K562 (cell line): ENCODE measurements around the gene MLX. TPM values are rescaled to one million over a fixed set of nuclear protein-coding genes. Genes with fewer than 3 reads are reported as not detected.

Experiments used
- CCAR2 ChIP-seq: fragments of 200-400 bp; formaldehyde crosslinking; IDR thresholded peaks from 2 replicates; pipeline ENCODE4 v1.6.1; 2017; ENCODE audit warnings: mild to moderate bottlenecking, low read depth, low read length
- CXXC5 ChIP-seq: fragments of 250-450 bp; sonication (Bioruptor Pico); IDR thresholded peaks from 2 replicates; pipeline ENCODE4 v1.8.0; 2022; ENCODE audit warnings: inconsistent platforms, mild to moderate bottlenecking, moderate library complexity
- ETV1 ChIP-seq: fragments of 450-650 bp; conservative IDR thresholded peaks from 2 replicates; pipeline ENCODE4 v1.6.1; 2016; ENCODE audit warnings: missing genetic modification characterization, control low read depth, low read depth, missing compliant biosample characterization
- SETDB1 ChIP-seq: IDR thresholded peaks from one replicate; pipeline ENCODE4 v1.6.1; 2012; ENCODE audit warnings: low read length, control low read depth, inconsistent platforms
- ZNF707 ChIP-seq: fragments of 250-450 bp; sonication (Bioruptor Pico); conservative IDR thresholded peaks from 2 replicates; pipeline ENCODE4 v1.8.0; 2022; ENCODE audit warnings: inconsistent platforms, mild to moderate bottlenecking, moderate library complexity
- polyA plus RNA-seq, 8 experiments: library from polyadenylated mRNA; depleted of rRNA in 4 of 8; stranded (reverse) in 5 of 8; unstranded in 3 of 8; fragments of >200 nt; fragmentation: Nextera tagmentation in 2 of 8; fragmentation: Illumina TruSeq in 1 of 8; extraction: Ambion mirVana in 2 of 8; extraction: Trizol in 1 of 8; gene quantifications; 2 replicates each; pipeline versions ENCODE4 v1.2.1 to v1.2.3, GENCODE V29; 2011 to 2014; ENCODE audit warnings: inconsistent platforms in 1 of 8, missing spikeins in 1 of 8
- total RNA-seq, 7 experiments: library from RNA; depleted of rRNA in 6 of 7; stranded (reverse); fragments of >200 nt in 6 of 7; fragmentation: Illumina TruSeq in 2 of 7; extraction: Trizol in 2 of 7; gene quantifications; 2 replicates each; pipeline versions ENCODE4 v1.2.1 to v1.2.3, GENCODE V29; 2011 to 2021; ENCODE audit warnings: low replicate concordance in 1 of 7
- TF ChIP-seq, protein P1 (sequence below): fragments of 250-450 bp; sonication (Bioruptor Pico); IDR thresholded peaks from 2 replicates; pipeline ENCODE4 v1.4.0; 2020
- TF ChIP-seq, protein P2 (sequence below), 2 experiments: IDR thresholded peaks; 2 replicates each; pipeline ENCODE4 v1.6.1; 2011; ENCODE audit warnings: borderline replicate concordance in 1 of 2, control low read depth in 1 of 2, low read depth in 1 of 2, low read length in 1 of 2, mild to moderate bottlenecking in 1 of 2, mixed read lengths in 1 of 2, moderate library complexity in 1 of 2; ENCODE audit not compliant: insufficient read depth in 1 of 2, insufficient read length in 1 of 2, poor library complexity in 1 of 2, severe bottlenecking in 1 of 2; ENCODE audit errors: extremely low read depth in 1 of 2
- TF ChIP-seq, protein P3 (sequence below): fragments of 450-650 bp; formaldehyde crosslinking; IDR thresholded peaks from 2 replicates; pipeline ENCODE4 v1.4.0; 2020; ENCODE audit warnings: mild to moderate bottlenecking, moderate library complexity
- TF ChIP-seq, protein P4 (sequence below): fragments of 450-650 bp; IDR thresholded peaks from 2 replicates; pipeline ENCODE4 v1.6.1; 2017; ENCODE audit warnings: antibody characterized with exemption, mild to moderate bottlenecking
- TF ChIP-seq, protein P5 (sequence below): fragments of 450-650 bp; formaldehyde crosslinking; IDR thresholded peaks from 2 replicates; pipeline ENCODE4 v1.4.0; 2020; ENCODE audit warnings: mild to moderate bottlenecking, mixed read lengths

The MLX gene
- total and polyA plus RNA-seq, 9 of the 15 experiments (the other 6 are each of a cell fraction or from before 2014, with no cell fraction given) = 42.9 to 100 (median 58.9) TPM

DNA sequence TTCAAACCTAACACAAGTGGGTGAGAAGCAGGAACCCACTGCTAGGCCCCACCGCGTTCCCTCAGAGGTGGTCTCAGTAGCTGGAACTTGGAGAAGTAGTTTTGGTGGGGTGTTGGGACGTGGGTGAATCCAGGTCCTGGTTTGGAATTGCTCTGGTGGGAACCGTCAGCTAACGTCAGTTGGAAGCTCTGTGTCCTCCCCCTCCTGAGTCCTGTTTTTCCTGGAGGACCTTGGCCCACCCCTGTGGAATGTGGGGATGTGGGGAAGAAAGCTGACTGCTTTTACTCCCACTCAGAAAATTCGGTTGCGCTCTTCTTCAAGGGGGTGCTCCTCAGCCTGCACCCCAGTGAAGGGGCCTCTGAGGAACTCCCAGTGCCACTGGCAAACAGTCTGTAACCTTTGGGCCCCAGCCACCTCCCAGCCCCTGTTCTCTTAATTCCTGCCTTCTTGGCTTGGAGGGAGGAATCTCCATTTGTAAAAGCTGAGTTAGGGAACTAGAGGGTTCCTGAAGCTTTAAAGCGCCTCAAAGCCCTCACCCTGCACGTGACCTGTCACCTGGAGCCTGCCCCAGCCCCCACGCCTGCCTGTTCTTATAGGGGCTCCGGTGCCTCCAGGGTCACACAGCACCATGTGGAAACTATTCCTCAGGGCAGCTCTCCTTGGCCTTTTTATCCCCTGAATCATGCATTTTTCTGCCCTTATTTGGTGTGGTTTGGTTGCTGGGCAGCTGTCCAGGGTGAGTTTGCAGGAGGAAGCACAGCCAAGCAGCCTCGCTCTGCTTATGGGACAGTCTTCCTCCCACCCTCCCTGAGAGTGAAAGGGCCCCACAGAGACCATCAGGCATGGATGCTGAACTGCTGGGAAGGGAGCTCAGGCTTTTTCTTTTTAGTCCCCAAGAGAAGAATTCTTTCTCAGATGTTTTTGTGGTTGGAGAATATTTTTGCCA lies 47.1 kb upstream of the MLX start (continued):
- TF ChIP-seq, protein P1, sequence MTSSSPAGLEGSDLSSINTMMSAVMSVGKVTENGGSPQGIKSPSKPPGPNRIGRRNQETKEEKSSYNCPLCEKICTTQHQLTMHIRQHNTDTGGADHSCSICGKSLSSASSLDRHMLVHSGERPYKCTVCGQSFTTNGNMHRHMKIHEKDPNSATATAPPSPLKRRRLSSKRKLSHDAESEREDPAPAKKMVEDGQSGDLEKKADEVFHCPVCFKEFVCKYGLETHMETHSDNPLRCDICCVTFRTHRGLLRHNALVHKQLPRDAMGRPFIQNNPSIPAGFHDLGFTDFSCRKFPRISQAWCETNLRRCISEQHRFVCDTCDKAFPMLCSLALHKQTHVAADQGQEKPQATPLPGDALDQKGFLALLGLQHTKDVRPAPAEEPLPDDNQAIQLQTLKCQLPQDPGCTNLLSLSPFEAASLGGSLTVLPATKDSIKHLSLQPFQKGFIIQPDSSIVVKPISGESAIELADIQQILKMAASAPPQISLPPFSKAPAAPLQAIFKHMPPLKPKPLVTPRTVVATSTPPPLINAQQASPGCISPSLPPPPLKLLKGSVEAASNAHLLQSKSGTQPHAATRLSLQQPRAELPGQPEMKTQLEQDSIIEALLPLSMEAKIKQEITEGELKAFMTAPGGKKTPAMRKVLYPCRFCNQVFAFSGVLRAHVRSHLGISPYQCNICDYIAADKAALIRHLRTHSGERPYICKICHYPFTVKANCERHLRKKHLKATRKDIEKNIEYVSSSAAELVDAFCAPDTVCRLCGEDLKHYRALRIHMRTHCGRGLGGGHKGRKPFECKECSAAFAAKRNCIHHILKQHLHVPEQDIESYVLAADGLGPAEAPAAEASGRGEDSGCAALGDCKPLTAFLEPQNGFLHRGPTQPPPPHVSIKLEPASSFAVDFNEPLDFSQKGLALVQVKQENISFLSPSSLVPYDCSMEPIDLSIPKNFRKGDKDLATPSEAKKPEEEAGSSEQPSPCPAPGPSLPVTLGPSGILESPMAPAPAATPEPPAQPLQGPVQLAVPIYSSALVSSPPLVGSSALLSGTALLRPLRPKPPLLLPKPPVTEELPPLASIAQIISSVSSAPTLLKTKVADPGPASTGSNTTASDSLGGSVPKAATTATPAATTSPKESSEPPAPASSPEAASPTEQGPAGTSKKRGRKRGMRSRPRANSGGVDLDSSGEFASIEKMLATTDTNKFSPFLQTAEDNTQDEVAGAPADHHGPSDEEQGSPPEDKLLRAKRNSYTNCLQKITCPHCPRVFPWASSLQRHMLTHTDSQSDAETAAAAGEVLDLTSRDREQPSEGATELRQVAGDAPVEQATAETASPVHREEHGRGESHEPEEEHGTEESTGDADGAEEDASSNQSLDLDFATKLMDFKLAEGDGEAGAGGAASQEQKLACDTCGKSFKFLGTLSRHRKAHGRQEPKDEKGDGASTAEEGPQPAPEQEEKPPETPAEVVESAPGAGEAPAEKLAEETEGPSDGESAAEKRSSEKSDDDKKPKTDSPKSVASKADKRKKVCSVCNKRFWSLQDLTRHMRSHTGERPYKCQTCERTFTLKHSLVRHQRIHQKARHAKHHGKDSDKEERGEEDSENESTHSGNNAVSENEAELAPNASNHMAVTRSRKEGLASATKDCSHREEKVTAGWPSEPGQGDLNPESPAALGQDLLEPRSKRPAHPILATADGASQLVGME = no peak
- TF ChIP-seq, protein P2, sequence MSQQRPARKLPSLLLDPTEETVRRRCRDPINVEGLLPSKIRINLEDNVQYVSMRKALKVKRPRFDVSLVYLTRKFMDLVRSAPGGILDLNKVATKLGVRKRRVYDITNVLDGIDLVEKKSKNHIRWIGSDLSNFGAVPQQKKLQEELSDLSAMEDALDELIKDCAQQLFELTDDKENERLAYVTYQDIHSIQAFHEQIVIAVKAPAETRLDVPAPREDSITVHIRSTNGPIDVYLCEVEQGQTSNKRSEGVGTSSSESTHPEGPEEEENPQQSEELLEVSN (IDR thresholded peaks at IDR 0.05; ENCODE audit: borderline replicate concordance in 1 of 2, extremely low read depth in 1 of 2, insufficient read depth in 1 of 2, insufficient read length in 1 of 2, low read depth in 1 of 2, low read length in 1 of 2, poor library complexity in 1 of 2, severe bottlenecking in 1 of 2) = peak in 1 of 2 experiments; percentile 33
- TF ChIP-seq ETV1 = no peak
- TF ChIP-seq ZNF707 (CRISPR knock-in tag) = no peak
- TF ChIP-seq, protein P3, sequence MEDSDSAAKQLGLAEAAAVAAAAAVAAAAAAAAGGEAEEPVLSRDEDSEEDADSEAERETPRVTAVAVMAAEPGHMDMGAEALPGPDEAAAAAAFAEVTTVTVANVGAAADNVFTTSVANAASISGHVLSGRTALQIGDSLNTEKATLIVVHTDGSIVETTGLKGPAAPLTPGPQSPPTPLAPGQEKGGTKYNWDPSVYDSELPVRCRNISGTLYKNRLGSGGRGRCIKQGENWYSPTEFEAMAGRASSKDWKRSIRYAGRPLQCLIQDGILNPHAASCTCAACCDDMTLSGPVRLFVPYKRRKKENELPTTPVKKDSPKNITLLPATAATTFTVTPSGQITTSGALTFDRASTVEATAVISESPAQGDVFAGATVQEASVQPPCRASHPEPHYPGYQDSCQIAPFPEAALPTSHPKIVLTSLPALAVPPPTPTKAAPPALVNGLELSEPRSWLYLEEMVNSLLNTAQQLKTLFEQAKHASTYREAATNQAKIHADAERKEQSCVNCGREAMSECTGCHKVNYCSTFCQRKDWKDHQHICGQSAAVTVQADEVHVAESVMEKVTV (CRISPR knock-in tag) = no peak
- TF ChIP-seq CCAR2 = no peak
- TF ChIP-seq, protein P4, sequence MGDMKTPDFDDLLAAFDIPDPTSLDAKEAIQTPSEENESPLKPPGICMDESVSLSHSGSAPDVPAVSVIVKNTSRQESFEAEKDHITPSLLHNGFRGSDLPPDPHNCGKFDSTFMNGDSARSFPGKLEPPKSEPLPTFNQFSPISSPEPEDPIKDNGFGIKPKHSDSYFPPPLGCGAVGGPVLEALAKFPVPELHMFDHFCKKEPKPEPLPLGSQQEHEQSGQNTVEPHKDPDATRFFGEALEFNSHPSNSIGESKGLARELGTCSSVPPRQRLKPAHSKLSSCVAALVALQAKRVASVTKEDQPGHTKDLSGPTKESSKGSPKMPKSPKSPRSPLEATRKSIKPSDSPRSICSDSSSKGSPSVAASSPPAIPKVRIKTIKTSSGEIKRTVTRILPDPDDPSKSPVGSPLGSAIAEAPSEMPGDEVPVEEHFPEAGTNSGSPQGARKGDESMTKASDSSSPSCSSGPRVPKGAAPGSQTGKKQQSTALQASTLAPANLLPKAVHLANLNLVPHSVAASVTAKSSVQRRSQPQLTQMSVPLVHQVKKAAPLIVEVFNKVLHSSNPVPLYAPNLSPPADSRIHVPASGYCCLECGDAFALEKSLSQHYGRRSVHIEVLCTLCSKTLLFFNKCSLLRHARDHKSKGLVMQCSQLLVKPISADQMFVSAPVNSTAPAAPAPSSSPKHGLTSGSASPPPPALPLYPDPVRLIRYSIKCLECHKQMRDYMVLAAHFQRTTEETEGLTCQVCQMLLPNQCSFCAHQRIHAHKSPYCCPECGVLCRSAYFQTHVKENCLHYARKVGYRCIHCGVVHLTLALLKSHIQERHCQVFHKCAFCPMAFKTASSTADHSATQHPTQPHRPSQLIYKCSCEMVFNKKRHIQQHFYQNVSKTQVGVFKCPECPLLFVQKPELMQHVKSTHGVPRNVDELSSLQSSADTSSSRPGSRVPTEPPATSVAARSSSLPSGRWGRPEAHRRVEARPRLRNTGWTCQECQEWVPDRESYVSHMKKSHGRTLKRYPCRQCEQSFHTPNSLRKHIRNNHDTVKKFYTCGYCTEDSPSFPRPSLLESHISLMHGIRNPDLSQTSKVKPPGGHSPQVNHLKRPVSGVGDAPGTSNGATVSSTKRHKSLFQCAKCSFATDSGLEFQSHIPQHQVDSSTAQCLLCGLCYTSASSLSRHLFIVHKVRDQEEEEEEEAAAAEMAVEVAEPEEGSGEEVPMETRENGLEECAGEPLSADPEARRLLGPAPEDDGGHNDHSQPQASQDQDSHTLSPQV = peak; percentile 66
- TF ChIP-seq, protein P5, sequence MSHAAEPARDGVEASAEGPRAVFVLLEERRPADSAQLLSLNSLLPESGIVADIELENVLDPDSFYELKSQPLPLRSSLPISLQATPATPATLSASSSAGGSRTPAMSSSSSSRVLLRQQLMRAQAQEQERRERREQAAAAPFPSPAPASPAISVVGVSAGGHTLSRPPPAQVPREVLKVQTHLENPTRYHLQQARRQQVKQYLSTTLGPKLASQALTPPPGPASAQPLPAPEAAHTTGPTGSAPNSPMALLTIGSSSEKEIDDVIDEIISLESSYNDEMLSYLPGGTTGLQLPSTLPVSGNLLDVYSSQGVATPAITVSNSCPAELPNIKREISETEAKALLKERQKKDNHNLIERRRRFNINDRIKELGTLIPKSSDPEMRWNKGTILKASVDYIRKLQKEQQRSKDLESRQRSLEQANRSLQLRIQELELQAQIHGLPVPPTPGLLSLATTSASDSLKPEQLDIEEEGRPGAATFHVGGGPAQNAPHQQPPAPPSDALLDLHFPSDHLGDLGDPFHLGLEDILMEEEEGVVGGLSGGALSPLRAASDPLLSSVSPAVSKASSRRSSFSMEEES = peak; percentile 36; the same call in 1 of the 2 replicates
- TF ChIP-seq CXXC5 = no peak
- TF ChIP-seq SETDB1 = no peak
